ENCODE results near the gene POU4F2. TPM values are rescaled to one million over a fixed set of nuclear protein-coding genes. Genes with fewer than 3 reads are reported as not detected.

POU4F2 gene, protein sequence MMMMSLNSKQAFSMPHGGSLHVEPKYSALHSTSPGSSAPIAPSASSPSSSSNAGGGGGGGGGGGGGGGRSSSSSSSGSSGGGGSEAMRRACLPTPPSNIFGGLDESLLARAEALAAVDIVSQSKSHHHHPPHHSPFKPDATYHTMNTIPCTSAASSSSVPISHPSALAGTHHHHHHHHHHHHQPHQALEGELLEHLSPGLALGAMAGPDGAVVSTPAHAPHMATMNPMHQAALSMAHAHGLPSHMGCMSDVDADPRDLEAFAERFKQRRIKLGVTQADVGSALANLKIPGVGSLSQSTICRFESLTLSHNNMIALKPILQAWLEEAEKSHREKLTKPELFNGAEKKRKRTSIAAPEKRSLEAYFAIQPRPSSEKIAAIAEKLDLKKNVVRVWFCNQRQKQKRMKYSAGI
- polyA plus RNA-seq (2013, experiment 1 of 2; ENCODE audit: insufficient read length) = not detected
- polyA plus RNA-seq (2013, experiment 2 of 2; ENCODE audit: insufficient read length) = not detected

- DNase-seq = no peak
Measured at GRCh38 chr4:146638786-146639505, at the start of gene POU4F2. Gene POU4F2, plus strand, starts transcription at chr4:146638893. Its CDS starts 248 bp downstream, at chr4:146639141.

DNA sequence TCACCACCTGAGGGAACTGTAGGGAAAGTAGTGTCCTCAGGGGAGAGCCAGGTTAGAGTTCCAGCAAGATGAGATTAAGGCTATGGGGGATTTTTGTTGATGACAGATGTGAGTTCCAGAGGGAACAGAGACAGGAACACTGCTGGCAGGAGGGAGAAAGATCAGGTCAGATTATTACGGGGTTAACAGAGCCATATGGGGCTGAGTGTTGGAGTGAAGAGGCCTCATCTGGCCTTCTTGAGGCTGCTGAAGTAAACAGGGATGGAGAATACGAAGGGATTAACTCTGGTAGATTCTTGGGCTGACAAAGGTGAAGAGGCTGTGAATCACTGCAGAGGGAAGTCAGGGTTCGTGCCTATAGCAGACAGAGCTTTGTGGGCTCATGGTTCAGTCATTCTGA lies 47.9 kb upstream of the POU4F2 start:
- DNase-seq = no peak

DNA sequence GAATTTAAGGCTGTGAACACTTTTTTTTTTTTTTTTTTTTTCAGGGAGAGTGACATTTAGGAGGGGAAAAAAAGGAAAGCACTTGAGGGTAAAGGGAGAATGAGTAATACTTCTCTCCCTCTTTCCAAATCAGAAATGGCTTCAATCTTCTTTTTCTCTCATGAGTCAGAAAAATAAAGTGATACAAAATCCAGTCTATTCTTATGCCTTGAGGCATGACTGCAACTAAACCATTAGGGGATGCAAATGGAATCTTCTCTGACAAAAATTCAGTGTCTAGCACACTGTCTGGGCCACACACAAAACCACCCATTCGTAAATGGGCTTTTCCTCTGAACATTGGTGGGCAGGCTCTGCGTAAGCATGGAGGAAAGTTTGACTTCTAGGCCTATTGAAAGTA lies 46.7 kb upstream of the POU4F2 start:
- DNase-seq = no peak

DNA sequence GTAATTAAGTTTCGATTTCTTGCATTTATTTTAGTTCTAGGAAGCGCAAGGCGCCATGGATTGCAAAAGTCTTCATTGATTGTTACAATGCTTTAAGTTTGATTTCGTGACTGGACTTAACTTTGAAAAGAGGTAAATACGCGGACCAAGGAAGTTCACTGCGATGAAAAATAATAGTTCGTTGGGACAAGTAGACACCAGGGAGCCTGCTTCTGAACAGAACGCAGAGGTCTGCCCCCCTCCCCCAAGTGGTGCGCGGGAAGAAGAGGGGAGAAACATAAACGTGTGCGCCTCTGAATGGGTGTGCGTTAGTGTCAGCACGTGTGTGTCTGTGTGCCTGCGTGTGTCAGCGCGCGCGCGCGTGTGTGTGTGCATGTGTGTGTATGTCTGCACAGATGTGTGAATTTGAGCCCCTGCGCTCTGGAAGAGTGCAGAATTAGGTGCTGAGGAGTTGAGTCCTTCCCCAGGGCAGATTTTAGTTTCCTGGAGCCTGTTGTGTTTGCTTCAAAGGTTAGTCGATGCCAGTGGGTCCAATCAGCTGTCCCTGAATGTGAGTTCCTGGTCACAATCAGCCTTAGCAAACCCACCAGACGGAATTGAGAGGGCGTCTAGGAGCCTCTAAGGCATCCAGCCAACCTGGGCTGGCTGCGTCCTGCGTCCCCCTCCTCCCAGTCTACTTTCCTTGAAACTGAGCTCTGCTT lies 5.8 kb upstream of the POU4F2 start:
- DNase-seq = no peak

- no peak for DNase-seq
Measured at GRCh38 chr4:146633471-146633800, 5.3 kb upstream of the POU4F2 start.

DNA sequence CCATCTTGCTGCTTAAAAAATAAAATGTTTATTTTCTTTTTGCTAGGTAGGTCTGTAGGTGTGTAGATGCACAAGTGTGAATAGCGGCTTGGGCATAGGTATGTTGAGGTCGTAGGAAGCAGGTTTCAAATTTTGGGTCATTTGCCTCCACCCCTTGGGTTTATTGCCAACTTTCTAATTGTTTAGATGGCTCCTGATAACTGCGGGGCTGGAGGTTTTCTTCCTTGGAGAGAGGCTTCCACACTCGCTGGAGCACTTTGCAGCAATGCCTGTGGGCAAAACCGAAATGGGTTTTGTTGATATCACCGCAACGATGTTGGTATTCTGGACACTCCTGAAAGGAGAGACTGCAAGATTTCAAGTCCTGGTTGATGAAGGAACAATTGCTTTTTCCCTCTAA lies 3.9 kb upstream of the POU4F2 start:
- DNase-seq = no peak

DNA sequence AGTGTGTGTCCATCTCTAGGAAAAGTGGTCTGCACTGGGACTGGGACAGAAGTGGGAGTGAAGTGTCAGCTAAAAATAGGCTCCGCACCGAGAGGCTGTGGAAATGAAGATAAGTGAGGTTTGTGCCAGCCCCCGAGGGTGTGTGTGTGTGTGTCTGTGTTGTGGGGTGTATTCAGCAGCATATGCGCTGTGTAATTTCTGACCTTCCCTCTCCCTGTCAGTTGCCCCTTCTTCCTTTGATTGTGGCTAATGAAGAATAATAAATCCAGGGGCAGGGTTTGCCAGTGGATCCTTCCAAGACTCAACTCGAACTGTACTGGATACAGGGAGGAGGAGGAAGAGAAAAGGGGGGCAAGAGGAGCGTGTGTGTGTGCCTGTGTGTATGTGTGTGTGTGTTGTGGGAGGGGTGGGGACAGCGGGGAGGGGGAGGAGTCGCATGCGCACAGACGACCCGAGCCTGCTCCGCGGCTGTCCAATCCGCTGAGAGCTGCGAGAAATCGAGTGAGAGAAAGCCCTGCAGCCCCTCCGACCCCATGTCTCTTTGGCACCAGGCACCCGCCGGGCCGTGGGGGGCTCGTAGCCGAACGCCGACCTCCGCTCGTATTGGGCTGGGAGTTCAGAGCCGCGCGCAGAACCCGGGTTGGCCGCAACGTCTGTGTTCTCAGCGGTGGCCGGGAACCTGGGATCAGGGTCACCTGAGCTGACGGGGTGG lies 916 bp upstream of the POU4F2 start:
- no peak for DNase-seq

- DNase-seq = no peak
Measured at GRCh38 chr4:146638333-146638785, 334 bp upstream of the POU4F2 start.

DNA sequence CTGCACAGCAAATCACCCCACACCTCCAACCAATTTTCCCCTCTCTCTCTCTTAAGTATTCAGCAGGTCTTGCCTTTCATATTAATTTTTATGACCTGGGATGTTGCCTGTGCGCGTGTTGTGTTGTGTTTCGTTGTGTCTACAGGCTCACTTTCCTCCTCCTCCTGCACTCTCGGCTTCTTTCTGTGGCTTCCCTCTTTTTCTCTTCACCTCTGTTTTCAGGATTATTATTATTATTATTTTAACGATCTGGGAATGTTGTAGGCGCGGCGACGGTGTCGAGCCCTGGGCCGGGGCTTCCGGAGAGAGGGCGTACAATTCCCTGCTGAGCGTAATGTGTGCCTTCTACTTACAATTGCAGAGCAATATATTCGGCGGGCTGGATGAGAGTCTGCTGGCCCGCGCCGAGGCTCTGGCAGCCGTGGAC lies 826 bp downstream of the POU4F2 start:
- no peak for DNase-seq

- no peak for DNase-seq
Measured at GRCh38 chr4:146640021-146640464, 1.4 kb downstream of the POU4F2 start.

DNA sequence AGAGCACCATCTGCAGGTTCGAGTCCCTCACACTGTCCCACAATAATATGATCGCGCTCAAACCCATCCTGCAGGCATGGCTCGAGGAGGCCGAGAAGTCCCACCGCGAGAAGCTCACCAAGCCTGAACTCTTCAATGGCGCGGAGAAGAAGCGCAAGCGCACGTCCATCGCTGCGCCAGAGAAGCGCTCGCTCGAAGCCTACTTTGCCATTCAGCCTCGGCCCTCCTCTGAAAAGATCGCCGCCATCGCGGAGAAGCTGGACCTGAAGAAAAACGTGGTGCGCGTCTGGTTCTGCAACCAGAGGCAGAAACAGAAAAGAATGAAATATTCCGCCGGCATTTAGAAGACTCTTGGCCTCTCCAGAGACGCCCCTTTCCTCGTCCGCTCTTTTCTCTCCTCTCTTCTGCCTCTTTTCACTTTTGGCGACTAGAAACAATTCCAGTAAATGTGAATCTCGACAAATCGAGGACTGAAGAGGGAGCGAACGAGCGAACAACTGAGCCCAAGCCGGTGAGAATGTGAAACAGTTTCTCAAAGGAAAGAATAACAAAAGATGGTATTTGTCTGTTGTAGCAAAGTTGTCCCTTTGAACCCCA lies 1.9 kb downstream of the POU4F2 start:
- DNase-seq = no peak

GRCh38 chr4:146641762-146642161 lies 3.1 kb downstream of the POU4F2 start:
- DNase-seq = no peak

GRCh38 chr4:146643812-146644401 lies 5.2 kb downstream of the POU4F2 start:
- peak; percentile 15 for DNase-seq

DNA sequence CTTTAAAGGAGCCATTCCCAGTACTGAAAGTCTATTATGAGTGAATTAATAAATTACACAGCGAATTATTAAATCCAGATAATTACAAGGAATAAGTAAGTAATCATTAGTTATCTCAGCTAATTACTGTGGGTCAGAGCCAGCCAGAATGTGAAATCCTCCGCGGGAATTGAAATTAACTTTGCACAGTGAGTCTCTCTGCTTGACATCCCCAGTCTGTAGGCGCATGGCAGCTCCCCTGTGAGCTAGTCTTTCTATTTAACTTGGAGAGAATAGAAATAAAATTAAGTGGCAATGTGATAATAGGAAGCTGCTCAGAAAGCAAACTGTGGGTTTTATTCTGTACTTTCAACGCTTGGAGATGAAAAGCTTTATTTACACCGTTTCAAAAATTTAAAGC lies 7.2 kb downstream of the POU4F2 start:
- DNase-seq = no peak

- DNase-seq = no peak
Measured at GRCh38 chr4:146646593-146647325, 8.1 kb downstream of the POU4F2 start.

DNA sequence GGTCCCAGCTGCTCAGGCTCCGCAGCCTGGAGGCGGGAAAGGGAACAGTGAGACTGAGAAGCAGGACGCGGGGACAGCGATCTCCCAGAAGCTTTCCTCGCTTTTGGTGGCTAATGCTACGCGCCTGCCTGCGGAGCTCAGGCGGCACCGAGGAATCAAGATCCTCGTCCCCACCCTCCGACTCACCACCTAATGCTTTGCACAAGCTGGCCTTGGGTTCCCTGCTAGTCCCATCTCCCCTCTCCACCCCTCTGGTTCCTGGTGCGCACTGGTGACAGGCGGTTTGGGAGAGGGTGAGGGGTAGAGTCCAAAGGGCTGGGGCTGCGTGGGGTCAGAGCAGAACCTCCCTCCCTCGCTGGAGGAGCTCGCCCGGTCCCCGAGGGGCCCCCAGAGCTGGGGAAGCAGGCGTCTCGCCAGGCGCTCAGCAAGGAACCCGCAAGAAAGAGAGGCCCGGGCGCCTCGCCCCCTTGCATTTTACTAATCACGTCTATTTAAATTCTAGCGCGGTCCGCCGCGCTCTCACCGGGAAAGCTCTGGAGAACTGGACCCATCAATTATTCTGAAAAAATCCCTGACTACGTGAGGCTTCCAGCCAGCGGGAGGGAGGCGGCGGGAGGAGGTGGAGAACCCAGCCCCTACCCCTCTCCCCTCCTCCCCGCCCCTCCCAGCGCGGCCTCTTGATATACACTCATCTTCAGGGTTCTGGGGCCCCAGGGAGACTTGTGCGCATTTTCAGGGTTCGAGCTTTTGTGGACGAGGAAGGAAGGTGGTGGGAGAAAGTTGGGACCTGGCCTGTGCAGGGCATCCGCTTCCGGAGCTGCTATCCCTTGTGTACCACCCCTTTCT lies 9.1 kb downstream of the POU4F2 start:
- DNase-seq = no peak

- no peak for DNase-seq
Measured at GRCh38 chr4:146648461-146648783, 9.7 kb downstream of the POU4F2 start.

DNA sequence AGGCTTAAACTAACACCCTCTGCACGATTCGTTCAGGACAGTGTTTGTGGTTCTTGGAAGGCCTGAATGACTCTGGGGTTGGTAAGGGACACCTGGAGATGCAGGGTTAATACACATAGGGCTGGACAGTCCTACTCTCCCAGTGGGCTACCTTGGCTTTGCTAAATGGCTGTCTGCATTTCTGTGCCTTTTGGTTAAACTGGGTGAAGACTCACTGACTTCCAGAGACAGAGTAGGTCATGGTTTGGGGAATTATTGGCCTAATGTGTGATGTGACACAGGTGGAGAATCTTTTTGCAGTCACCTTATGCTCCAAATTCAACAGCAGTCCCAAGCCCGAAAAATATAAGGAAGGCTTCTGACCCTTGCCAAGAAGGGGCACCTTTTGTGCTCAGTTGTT lies 10.5 kb downstream of the POU4F2 start:
- DNase-seq = no peak

GRCh38 chr4:146650034-146650433 lies 11.3 kb downstream of the POU4F2 start:
- DNase-seq = no peak
